HG02798 (cell line): Measurements from ENCODE around the gene LIN7A.

Source experiments
- ATAC-seq: cut with Tn5 transposase; IDR thresholded peaks from one replicate; pipeline ENCODE4 v1.9.1; 2021; ENCODE audit warnings: mild to moderate bottlenecking; ENCODE audit not compliant: unreplicated experiment, poor library complexity

LIN7A gene, protein sequence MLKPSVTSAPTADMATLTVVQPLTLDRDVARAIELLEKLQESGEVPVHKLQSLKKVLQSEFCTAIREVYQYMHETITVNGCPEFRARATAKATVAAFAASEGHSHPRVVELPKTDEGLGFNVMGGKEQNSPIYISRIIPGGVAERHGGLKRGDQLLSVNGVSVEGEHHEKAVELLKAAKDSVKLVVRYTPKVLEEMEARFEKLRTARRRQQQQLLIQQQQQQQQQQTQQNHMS

GRCh38 chr12:80937391-80938238 lies at the start of gene LIN7A:
TSS of gene LIN7A (minus strand) at chr12:80937934. CDS start at chr12:80937722, 212 bp downstream.
- peak; percentile 10 for ATAC-seq

DNA sequence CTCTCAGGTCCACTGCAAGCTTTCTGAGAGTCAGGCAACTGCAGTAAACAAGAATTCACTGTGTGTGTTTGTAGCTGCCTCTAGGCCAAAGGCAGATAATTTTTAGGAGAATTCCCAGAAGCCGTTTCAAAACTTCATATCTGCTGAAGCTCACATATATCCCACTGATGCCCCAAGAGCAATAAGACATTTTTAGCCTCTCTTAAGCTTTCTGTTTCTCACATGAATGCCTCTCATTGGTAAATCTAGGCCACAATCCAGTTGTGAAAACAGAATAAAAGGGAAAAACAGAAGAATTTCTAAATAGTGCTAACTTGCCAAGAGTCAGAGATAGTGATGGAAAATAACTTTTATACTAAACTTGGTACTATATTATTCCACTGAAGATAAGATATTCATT lies 48.5 kb upstream of the LIN7A start:
- ATAC-seq: no peak

- no peak for ATAC-seq
Observed at GRCh38 chr12:80979816-80980215, 42.1 kb upstream of the LIN7A start.

GRCh38 chr12:80979251-80979650 lies 41.5 kb upstream of the LIN7A start:
- no peak for ATAC-seq

- ATAC-seq: no peak
Observed at GRCh38 chr12:80977346-80977745, 39.6 kb upstream of the LIN7A start.

GRCh38 chr12:80968326-80968725 lies 30.6 kb upstream of the LIN7A start:
- no peak for ATAC-seq

- ATAC-seq: no peak
Observed at GRCh38 chr12:80967565-80967964, 29.8 kb upstream of the LIN7A start.

GRCh38 chr12:80966001-80966400 lies 28.3 kb upstream of the LIN7A start:
- no peak for ATAC-seq

DNA sequence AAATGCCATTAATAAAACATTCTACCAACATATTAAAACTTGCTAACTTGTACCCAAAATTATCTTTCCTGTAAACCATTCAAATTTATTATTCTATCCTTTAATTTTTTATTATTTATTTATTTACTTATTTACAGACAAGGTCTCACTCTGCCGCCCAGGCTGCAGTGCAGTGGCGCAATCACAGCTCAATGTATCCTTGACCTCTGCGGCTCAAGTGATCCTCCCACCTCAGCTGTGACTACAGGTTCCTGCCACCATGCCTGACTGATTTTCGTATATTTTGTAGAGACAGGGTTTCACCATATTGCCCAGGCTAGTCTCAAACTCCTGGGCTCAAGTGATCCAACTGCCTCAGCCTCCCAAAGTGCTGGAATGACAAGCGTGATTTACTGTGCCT lies 20.4 kb upstream of the LIN7A start:
- no peak for ATAC-seq

GRCh38 chr12:80954857-80955520 lies 17.3 kb upstream of the LIN7A start:
- no peak for ATAC-seq

- no peak for ATAC-seq
Observed at GRCh38 chr12:80952443-80952842, 14.7 kb upstream of the LIN7A start.

DNA sequence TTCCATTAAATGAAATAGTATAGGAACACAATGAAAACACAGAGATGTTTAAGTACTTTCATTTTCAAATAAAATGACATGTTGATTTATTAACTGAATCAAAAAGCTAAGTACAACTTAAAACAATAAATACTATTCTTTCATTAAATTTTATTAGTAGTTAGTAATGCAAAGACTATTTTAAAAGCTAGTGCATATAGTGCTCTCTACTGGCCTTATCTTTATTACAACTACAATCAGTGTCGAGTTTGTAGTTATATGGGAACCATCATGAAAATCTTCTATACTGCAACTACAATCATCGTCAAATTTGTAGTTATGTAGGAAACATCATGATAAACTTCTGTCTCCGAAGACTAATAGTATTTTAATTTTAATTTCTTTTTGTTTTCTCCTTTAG lies 8.9 kb upstream of the LIN7A start:
- peak; percentile 68 for ATAC-seq

DNA sequence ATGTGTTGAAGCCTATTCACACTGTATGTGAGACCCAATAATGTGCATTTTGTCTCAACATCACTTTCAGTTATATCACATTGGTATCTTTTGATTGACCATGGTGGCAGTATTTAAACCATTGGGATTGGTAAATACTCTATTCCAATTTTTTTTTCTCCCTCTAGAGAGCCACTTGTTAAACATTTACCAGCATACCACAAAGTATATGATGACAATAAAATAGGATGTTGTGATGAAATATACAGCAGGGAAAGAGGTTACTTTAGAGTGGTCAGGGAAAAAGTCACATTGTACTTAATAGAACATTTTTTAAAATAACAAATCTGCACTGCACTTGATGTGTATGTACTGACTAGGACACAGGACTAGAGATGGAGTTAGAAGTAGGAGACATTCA lies 5.6 kb upstream of the LIN7A start:
- no peak for ATAC-seq

GRCh38 chr12:80941916-80942315 lies 4.2 kb upstream of the LIN7A start:
- ATAC-seq: no peak

GRCh38 chr12:80939231-80939950 lies 1.7 kb upstream of the LIN7A start:
- ATAC-seq: no peak

DNA sequence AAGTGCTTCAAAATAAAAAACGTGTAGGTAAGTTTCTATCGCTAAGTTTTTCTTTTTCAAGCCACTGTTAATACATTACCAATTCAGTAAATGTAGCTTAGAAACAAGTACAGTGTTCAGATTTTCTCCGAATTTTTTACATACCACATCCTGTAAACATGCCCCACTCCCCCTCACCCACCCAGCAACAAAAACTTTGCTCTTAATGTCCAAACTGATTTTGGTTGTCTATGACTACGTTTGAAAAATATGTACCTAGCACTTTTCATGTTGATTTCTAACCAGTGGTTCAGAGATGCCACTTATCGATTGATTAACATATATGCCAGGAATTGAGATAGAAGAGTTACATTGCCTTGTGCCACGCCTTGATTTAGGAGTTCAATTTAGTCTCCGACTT lies 663 bp upstream of the LIN7A start:
- no peak for ATAC-seq

DNA sequence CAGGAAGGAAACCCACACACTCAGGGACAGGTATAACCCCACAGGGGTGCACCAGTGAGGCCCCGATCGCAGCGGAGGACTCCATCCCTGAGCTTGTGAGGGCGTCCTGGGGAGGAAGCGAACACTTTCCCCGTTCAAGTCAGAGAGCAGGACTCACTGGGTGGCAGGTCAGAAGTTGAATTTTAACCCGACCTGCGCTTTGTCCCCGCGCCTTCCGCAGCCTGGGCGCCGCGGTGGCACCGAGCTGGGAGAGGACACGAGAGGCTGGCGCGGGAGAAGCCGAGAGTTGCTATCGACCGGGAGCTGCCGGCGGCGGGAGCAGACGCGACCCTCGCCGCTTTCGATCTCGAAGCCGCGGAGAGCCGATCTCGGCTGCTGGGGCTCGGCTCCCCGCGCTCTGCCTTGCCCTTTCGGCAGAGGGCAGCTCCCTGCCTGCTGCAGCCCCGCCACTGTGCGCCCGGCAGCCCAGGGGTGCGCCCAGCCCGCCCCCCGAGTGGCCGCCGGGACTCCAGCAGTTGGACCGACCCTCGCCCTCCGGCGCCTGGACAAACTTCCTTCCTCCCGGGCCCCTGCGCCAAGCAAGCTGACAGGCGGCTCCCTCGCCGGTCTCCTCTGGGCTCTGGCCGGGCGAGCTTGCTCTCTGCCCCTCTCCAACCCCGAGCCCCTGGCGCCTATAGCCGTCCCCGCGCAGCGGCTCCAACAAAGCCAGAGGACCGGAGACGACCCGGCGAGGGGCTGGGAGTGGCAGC lies 918 bp downstream of the LIN7A start:
- peak; percentile 69 for ATAC-seq

DNA sequence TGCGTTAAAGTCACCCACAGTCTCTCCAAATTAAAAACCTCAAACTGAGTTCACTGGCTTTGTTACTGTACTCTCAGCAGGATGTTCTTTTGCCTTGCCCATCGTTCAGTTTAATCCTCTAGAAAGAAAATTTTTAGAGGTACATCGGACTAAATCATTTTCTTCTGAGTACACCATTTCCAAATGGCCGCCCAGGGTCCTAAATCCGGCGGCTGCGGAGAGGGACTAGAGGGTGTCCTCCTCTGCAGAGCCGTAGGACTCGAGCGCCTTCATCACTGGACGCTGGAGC lies 1.4 kb downstream of the LIN7A start:
- ATAC-seq: no peak

- no peak for ATAC-seq
Observed at GRCh38 chr12:80935111-80935510, 2.6 kb downstream of the LIN7A start.

DNA sequence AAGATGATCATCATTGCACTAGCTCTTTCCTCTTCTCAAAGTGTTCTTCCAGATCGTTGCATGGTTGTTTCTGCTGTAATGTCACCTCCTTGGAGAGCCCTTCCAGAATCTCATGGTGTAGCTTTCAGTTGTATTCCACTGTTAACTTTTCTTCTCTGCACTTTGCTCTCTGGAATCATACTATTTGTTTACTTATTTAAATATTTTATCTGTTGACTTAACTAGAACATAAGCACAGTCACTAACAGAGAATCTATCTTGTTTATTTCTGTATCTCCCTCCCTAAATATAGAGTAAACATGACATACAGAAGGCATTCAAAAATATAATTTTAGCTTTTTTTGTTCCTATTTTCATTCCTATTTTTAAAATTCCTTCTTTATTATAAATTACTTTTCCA lies 11.8 kb downstream of the LIN7A start:
- no peak for ATAC-seq
